ENCODE results near the gene IFNGR2.
"Not testable (repeated sequence)": the region's sequence is repeated elsewhere in the genome, so short reads cannot be mapped to it uniquely, and the experiment has no call there.

The IFNGR2 gene

DNA sequence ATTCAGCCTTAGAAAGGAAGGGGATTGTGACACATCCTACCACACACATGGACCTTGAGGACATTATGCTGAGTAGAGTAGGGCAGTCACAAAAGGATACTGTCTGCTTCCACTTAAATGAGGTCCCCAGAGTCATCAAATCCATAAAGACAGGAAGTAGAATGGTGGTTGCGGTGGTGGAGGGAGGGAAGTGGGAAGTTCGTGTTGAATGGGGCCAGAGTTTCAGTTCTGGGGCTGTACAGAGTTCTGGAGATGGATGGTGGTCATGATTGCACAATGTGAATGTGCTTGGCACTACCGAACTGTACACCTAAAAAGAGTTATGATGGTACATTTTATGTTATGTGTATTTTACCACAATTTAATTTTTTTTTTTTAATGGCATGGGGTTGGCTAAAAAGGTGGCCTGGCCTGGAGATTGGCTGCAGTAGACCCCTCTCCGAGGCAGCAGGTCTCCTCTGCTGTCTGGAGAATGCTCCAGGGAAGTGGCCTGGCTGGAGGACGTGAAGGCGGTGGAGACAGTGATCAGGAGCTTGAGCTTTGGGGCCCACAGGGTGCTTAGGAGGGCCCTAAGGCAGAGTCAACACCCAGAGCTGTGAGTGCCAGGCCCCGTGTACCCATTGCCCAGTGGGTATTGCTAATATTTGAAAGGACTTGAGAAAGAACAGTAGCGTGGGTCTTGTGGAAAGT lies 30.4 kb downstream of the IFNGR2 start:
- TF ChIP-seq BHLHE40 (IDR thresholded peaks at IDR 0.05; ENCODE audit: borderline replicate concordance) (no peak), CTBP1 (IDR thresholded peaks at IDR 0.05; ENCODE audit: borderline replicate concordance) (no peak), TARDBP (IDR thresholded peaks at IDR 0.05) (no peak), SP1 (IDR thresholded peaks at IDR 0.05) (no peak), ZNF384 (IDR thresholded peaks at IDR 0.05) (no peak), ELF4 (IDR thresholded peaks at IDR 0.05) (no peak), HDGF (IDR thresholded peaks at IDR 0.05; ENCODE audit: borderline replicate concordance) (no peak), FOXK2 (IDR thresholded peaks at IDR 0.05) (no peak), PKNOX1 (IDR thresholded peaks at IDR 0.05) (no peak), ARNT (IDR thresholded peaks at IDR 0.05) (no peak)
- ChIA-PET POLR2A (no interaction called here), CTCF (interaction anchor here (0.6 kb wide), 1 partner anchor 72 kb away, joined by 3 read pairs; no protein-coding TSS in a partner anchor)
- no peak for DNase-seq (ENCODE audit: extremely low spot score)

- POLR2A ChIA-PET: no interaction called here
- CTCF ChIA-PET: no interaction called here
- TF ChIP-seq FOXA1 (IDR thresholded peaks at IDR 0.05): no peak
- no peak for TF ChIP-seq LEF1 (IDR thresholded peaks at IDR 0.05; ENCODE audit: borderline replicate concordance)
- no peak for TF ChIP-seq L3MBTL2 (conservative IDR thresholded peaks at IDR 0.05)
- no peak for TF ChIP-seq ELF4 (IDR thresholded peaks at IDR 0.05)
- no peak for TF ChIP-seq ARNT (IDR thresholded peaks at IDR 0.05)
- TF ChIP-seq FOXM1 (IDR thresholded peaks at IDR 0.05; ENCODE audit: borderline replicate concordance): no peak
- no peak for TF ChIP-seq TARDBP (IDR thresholded peaks at IDR 0.05)
- TF ChIP-seq BHLHE40 (IDR thresholded peaks at IDR 0.05; ENCODE audit: borderline replicate concordance): no peak
- no peak for DNase-seq (ENCODE audit: extremely low spot score)
These were observed 31.7 kb downstream of the IFNGR2 start for GRCh38 chr21:33434770-33435360.

- no peak for DNase-seq (ENCODE audit: extremely low spot score)
- TF ChIP-seq TARDBP (IDR thresholded peaks at IDR 0.05) (no peak), ZNF384 (IDR thresholded peaks at IDR 0.05) (no peak), SP1 (IDR thresholded peaks at IDR 0.05) (no peak), FOXA1 (IDR thresholded peaks at IDR 0.05) (no peak), BHLHE40 (IDR thresholded peaks at IDR 0.05; ENCODE audit: borderline replicate concordance) (no peak), CTBP1 (IDR thresholded peaks at IDR 0.05; ENCODE audit: borderline replicate concordance) (no peak), LEF1 (IDR thresholded peaks at IDR 0.05; ENCODE audit: borderline replicate concordance) (no peak), SUZ12 (IDR thresholded peaks at IDR 0.05) (no peak)
- POLR2A ChIA-PET: no interaction called here
- CTCF ChIA-PET: no interaction called here
These were observed 33.9 kb downstream of the IFNGR2 start for GRCh38 chr21:33437140-33437539.

- TF ChIP-seq FOXM1 (IDR thresholded peaks at IDR 0.05; ENCODE audit: borderline replicate concordance) (0 out of 2 replicates have a peak, but pooled peaks have one; percentile 14), ARNT (IDR thresholded peaks at IDR 0.05) (no peak)
- DNase-seq (ENCODE audit: extremely low spot score): no peak
- ChIA-PET CTCF (no interaction called here), POLR2A (no interaction called here)
These were observed 38.6 kb downstream of the IFNGR2 start for GRCh38 chr21:33441489-33442477.

- POLR2A ChIA-PET: no interaction called here
These were observed 40.0 kb downstream of the IFNGR2 start for GRCh38 chr21:33443194-33443593.

GRCh38 chr21:33444499-33444898 lies 41.3 kb downstream of the IFNGR2 start:
- no peak for DNase-seq (ENCODE audit: extremely low spot score)
- ChIA-PET POLR2A (interaction anchor here (1.2 kb wide), 1 partner anchor 36 kb away, joined by 4 read pairs; the partner anchor contains the start of gene TMEM50B), CTCF (interaction anchor here (0.6 to 2.5 kb wide), 6 partner anchors 83 to 623 kb away, joined by 3 to 14 read pairs (median 4); no protein-coding TSS in a partner anchor)
- TF ChIP-seq NFRKB (IDR thresholded peaks at IDR 0.05): no peak
- TF ChIP-seq FOXM1 (IDR thresholded peaks at IDR 0.05; ENCODE audit: borderline replicate concordance): no peak
- no peak for TF ChIP-seq ELF4 (IDR thresholded peaks at IDR 0.05)

More at GRCh38 chr21:33443194-33443593, 40.0 kb downstream of the IFNGR2 start:
- CTCF ChIA-PET: no interaction called here
- DNase-seq (ENCODE audit: extremely low spot score): no peak
- TF ChIP-seq L3MBTL2 (conservative IDR thresholded peaks at IDR 0.05) (no peak), TARDBP (IDR thresholded peaks at IDR 0.05) (no peak)

- POLR2A ChIA-PET; DNase-seq (ENCODE audit: extremely low spot score): not testable (repeated sequence)
- CTCF ChIA-PET: interaction anchor here (0.7 kb wide), 1 partner anchor 313 kb away, joined by 4 read pairs; no protein-coding TSS in a partner anchor
- 0 out of 2 replicates have a peak, but pooled peaks have one; percentile 5 for TF ChIP-seq ZNF384 (IDR thresholded peaks at IDR 0.05)
These were observed 43.4 kb downstream of the IFNGR2 start for GRCh38 chr21:33446620-33447019.

DNA sequence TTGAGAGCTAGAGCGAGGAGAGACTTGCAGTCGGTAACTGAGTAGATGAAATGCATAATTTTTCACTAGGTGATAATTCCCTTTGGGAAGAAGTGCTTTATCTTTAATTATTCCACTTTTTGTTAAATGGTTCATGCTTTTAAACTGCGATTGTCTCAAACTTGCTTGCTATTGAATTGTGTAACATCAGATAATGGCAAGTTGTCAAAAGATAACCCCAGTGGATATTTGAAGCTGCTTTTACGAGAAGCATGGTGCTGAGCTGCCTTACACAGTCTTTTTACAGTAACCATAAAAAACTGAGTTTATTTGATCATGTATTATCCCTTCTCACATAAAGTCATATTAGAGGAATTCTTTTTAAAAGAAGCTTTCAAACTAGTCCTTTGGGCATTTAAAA lies 46.4 kb downstream of the IFNGR2 start:
- TF ChIP-seq FOXM1 (IDR thresholded peaks at IDR 0.05; ENCODE audit: borderline replicate concordance) (no peak), PKNOX1 (IDR thresholded peaks at IDR 0.05) (no peak), FOXA1 (IDR thresholded peaks at IDR 0.05) (no peak), ELF4 (IDR thresholded peaks at IDR 0.05) (no peak), SP1 (IDR thresholded peaks at IDR 0.05) (no peak), L3MBTL2 (conservative IDR thresholded peaks at IDR 0.05) (no peak), ZNF384 (IDR thresholded peaks at IDR 0.05) (no peak)
- CTCF ChIA-PET: interaction anchor here (0.8 to 1.3 kb wide), 4 partner anchors 88 to 253 kb away, joined by 3 to 4 read pairs (median 3); no protein-coding TSS in a partner anchor
- POLR2A ChIA-PET: no interaction called here
- DNase-seq (ENCODE audit: extremely low spot score): no peak
